DOHH2 (cell line): ENCODE results near the gene MAML2.

Experiments
- CTCF ChIP-seq: fragments of 200-600 bp; sonication (generic); IDR thresholded peaks from one replicate; pipeline ENCODE4 v1.5.1; 2014; ENCODE audit warnings: antibody characterized with exemption, mild to moderate bottlenecking, low read depth, low read length; ENCODE audit not compliant: poor library complexity, severe bottlenecking
- EZH2phosphoT487 ChIP-seq: fragments of 200-600 bp; sonication (generic); IDR thresholded peaks from 2 replicates; pipeline ENCODE4 v1.6.1; 2017; ENCODE audit warnings: borderline replicate concordance, mild to moderate bottlenecking, antibody characterized with exemption, low read length, moderate library complexity, mixed read lengths

DNA sequence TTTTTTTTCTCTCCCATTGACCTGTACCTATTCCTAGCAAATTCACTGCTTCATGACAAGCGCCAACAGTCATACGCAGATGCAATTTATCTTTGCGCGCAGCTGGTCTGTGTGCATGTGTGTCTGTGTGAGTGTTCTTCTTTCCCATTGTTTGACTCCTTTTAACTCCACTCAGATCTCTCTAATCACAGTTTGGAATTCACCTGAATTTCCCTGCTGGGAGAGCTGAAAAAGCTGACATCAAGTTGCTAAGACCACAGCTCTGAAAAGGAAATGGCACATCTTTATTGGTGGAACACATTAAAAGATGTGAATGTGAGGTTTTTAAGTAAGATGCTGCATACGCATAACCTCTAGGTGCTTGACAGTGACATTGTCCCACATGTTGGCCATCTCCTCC, 231.7 kb downstream of the MAML2 start:
- TF ChIP-seq CTCF (no peak), EZH2phosphoT487 (no peak)
